ENCODE results near the gene ATP1A2. TPM values are rescaled to one million over a fixed set of nuclear protein-coding genes. Genes with fewer than 3 reads are reported as not detected.

ATP1A2 gene
- total and polyA plus RNA-seq, 4 donors = 0.09 to 1.5 (median 0.29) TPM

DNA sequence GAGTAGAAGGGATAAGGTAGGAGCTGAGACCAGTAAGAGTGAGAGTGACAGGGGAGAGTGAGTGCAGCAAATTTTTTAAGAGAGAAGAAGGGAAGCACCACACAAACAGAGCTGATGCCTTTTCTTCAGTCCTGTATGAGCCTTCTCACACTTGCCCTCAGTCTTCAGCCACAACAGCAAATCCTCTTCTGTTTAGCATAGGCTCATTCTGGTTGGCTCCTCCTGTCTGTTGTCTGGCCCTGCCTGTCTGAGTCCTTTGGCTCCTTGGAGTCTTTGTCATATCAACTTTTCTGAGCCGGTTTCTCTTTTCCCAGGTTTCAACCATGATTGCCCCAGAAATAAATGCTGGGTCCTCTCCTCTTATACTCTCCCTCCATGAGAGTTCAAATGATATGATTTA is 62.1 kb downstream of the ATP1A2 start:
- no peak overlapping the region for H3K27ac ChIP-seq (ENCODE audit: low read depth in 1 of 2, low read length in 2 of 2)
- no peaks in the 10 kb centered on the region for H3K9me3 ChIP-seq (ENCODE audit: control insufficient read depth in 4 of 4, low read length in 3 of 4)
- no peak for DNase-seq (ENCODE audit: low spot score)
- H3K36me3 ChIP-seq (ENCODE audit: control insufficient read depth in 4 of 4, insufficient read depth in 3 of 4, low read depth in 1 of 4, low read length in 3 of 4) = no peaks in the 10 kb centered on the region
- TF ChIP-seq HNF4G (IDR thresholded peaks at IDR 0.05) = no peak
- TF ChIP-seq, protein P1, sequence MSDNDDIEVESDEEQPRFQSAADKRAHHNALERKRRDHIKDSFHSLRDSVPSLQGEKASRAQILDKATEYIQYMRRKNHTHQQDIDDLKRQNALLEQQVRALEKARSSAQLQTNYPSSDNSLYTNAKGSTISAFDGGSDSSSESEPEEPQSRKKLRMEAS (IDR thresholded peaks at IDR 0.05) = no peak
- no peak for TF ChIP-seq JUND (IDR thresholded peaks at IDR 0.05)
- no peak for TF ChIP-seq YY1 (IDR thresholded peaks at IDR 0.05)
- no peak for TF ChIP-seq GABPA (IDR thresholded peaks at IDR 0.05 in 1 of 2, conservative IDR thresholded peaks at IDR 0.05 in 1 of 2)
- TF ChIP-seq, protein P2, sequence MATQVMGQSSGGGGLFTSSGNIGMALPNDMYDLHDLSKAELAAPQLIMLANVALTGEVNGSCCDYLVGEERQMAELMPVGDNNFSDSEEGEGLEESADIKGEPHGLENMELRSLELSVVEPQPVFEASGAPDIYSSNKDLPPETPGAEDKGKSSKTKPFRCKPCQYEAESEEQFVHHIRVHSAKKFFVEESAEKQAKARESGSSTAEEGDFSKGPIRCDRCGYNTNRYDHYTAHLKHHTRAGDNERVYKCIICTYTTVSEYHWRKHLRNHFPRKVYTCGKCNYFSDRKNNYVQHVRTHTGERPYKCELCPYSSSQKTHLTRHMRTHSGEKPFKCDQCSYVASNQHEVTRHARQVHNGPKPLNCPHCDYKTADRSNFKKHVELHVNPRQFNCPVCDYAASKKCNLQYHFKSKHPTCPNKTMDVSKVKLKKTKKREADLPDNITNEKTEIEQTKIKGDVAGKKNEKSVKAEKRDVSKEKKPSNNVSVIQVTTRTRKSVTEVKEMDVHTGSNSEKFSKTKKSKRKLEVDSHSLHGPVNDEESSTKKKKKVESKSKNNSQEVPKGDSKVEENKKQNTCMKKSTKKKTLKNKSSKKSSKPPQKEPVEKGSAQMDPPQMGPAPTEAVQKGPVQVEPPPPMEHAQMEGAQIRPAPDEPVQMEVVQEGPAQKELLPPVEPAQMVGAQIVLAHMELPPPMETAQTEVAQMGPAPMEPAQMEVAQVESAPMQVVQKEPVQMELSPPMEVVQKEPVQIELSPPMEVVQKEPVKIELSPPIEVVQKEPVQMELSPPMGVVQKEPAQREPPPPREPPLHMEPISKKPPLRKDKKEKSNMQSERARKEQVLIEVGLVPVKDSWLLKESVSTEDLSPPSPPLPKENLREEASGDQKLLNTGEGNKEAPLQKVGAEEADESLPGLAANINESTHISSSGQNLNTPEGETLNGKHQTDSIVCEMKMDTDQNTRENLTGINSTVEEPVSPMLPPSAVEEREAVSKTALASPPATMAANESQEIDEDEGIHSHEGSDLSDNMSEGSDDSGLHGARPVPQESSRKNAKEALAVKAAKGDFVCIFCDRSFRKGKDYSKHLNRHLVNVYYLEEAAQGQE (IDR thresholded peaks at IDR 0.05) = no peak
- TF ChIP-seq ATF3 (IDR thresholded peaks at IDR 0.05) = no peak
- no peak for TF ChIP-seq CTCF (IDR thresholded peaks at IDR 0.05; ENCODE audit: low read depth, low read length, missing input control)
- no peak for TF ChIP-seq EGR1 (IDR thresholded peaks at IDR 0.05; ENCODE audit: low read depth in 2 of 2)
- TF ChIP-seq FOXA2 (IDR thresholded peaks at IDR 0.05) = no peak
- TF ChIP-seq RXRA (IDR thresholded peaks at IDR 0.05) = no peak
- no peak for TF ChIP-seq FOXA1 (IDR thresholded peaks at IDR 0.05)
- WGBS = 88% methylated on average over 1 of the region's 1 CpG
- no peaks in the 10 kb centered on the region for H3K4me1 ChIP-seq (ENCODE audit: control insufficient read depth in 4 of 4, insufficient read depth in 4 of 4, low read length in 3 of 4)
- H3K27me3 ChIP-seq (ENCODE audit: control insufficient read depth in 4 of 4, insufficient read depth in 4 of 4, low read length in 3 of 4) = peaks cover 0 to 2% (median 0%) of the 10 kb centered on the region in 4 donors
- no peak overlapping the region for H3K4me3 ChIP-seq (ENCODE audit: low read depth in 1 of 3, low read length in 3 of 3)
- no peak overlapping the region for H3K9ac ChIP-seq (ENCODE audit: low read depth in 1 of 2, low read length in 2 of 2)

GRCh38 chr1:160178731-160179130 is 63.2 kb downstream of the ATP1A2 start:
- Histone ChIP-seq H3K4me1 (ENCODE audit: control insufficient read depth in 4 of 4, insufficient read depth in 4 of 4, low read length in 3 of 4) (no peaks in the 10 kb centered on the region), H3K27me3 (ENCODE audit: control insufficient read depth in 4 of 4, insufficient read depth in 4 of 4, low read length in 3 of 4) (no peaks in the 10 kb centered on the region)
- WGBS = 90% methylated on average over 2 of the region's 2 CpGs

More at GRCh38 chr1:160178731-160179130, 63.2 kb downstream of the ATP1A2 start:
- H3K4me3 ChIP-seq (ENCODE audit: low read depth in 1 of 3, low read length in 3 of 3) = no peak overlapping the region
- TF ChIP-seq SP1 (IDR thresholded peaks at IDR 0.05) (no peak), RXRA (IDR thresholded peaks at IDR 0.05) (no peak), ATF3 (IDR thresholded peaks at IDR 0.05) (no peak), FOXA1 (IDR thresholded peaks at IDR 0.05) (no peak), CTCF (IDR thresholded peaks at IDR 0.05; ENCODE audit: low read depth, low read length, missing input control) (no peak), YY1 (IDR thresholded peaks at IDR 0.05) (no peak), RAD21 (IDR thresholded peaks at IDR 0.05) (no peak), GABPA (IDR thresholded peaks at IDR 0.05 in 1 of 2, conservative IDR thresholded peaks at IDR 0.05 in 1 of 2) (no peak), NR2F2 (IDR thresholded peaks at IDR 0.05) (no peak), HNF4G (IDR thresholded peaks at IDR 0.05) (no peak), FOXA2 (IDR thresholded peaks at IDR 0.05) (no peak)
- TF ChIP-seq, protein P2 (IDR thresholded peaks at IDR 0.05) = no peak
- TF ChIP-seq, protein P1 (IDR thresholded peaks at IDR 0.05) = no peak
- no peak for DNase-seq (ENCODE audit: low spot score)
- no peaks in the 10 kb centered on the region for H3K36me3 ChIP-seq (ENCODE audit: control insufficient read depth in 4 of 4, insufficient read depth in 3 of 4, low read depth in 1 of 4, low read length in 3 of 4)
- H3K27ac ChIP-seq (ENCODE audit: low read depth in 1 of 2, low read length in 2 of 2) = no peak overlapping the region
- no peaks in the 10 kb centered on the region for H3K9me3 ChIP-seq (ENCODE audit: control insufficient read depth in 4 of 4, low read length in 3 of 4)
- H3K9ac ChIP-seq (ENCODE audit: low read depth in 1 of 2, low read length in 2 of 2) = no peak overlapping the region
